CD4-positive, alpha-beta T cell treated with Interleukin-4 for 1 hour (primary cell): ENCODE measurements around the gene HTATIP2.
"Not testable (repeated sequence)": the region's sequence is repeated elsewhere in the genome, so short reads cannot be mapped to it uniquely, and the experiment has no call there.

ENCODE experiments used
- DNase-seq, 2 donors: peaks; one replicate each; pipeline ENCODE4 v3.0.0-alpha.2; 2020 to 2022

HTATIP2 gene

GRCh38 chr11:20372081-20372626 lies 8.6 kb downstream of the HTATIP2 start:
- no peak for DNase-seq

GRCh38 chr11:20373147-20373546 lies 9.6 kb downstream of the HTATIP2 start:
- no peak for DNase-seq

- no peak for DNase-seq
These were observed 10.2 kb downstream of the HTATIP2 start for GRCh38 chr11:20373568-20374209.

- DNase-seq, result no peak
These were observed 11.3 kb downstream of the HTATIP2 start for GRCh38 chr11:20374741-20375300.

GRCh38 chr11:20376162-20376730 lies 12.7 kb downstream of the HTATIP2 start:
- DNase-seq, result no peak

- not testable (repeated sequence) for DNase-seq
These were observed 22.5 kb downstream of the HTATIP2 start for GRCh38 chr11:20385996-20386395.

- peak; percentile 97 for DNase-seq
These were observed 24.0 kb downstream of the HTATIP2 start, which contains the start of gene PRMT3 for GRCh38 chr11:20387261-20388095. Gene PRMT3, plus strand, starts transcription at chr11:20387716. Its CDS starts 31 bp downstream, at chr11:20387747.

- peak in 1 of 2 donors; percentile 6 for DNase-seq
These were observed 24.9 kb downstream of the HTATIP2 start for GRCh38 chr11:20388096-20389055.

- peak in 1 of 2 donors; percentile 49 for DNase-seq
These were observed 33.8 kb downstream of the HTATIP2 start for GRCh38 chr11:20397281-20397680.

GRCh38 chr11:20399498-20399897 lies 36.0 kb downstream of the HTATIP2 start:
- DNase-seq, result no peak

GRCh38 chr11:20403059-20403458 lies 39.5 kb downstream of the HTATIP2 start:
- DNase-seq, result no peak

GRCh38 chr11:20406484-20406883 lies 43.0 kb downstream of the HTATIP2 start:
- DNase-seq, result no peak

- no peak for DNase-seq
These were observed 43.8 kb downstream of the HTATIP2 start for GRCh38 chr11:20407344-20407743.

GRCh38 chr11:20415432-20415831 lies 51.9 kb downstream of the HTATIP2 start:
- DNase-seq, result no peak

- DNase-seq, result no peak
These were observed 54.3 kb downstream of the HTATIP2 start for GRCh38 chr11:20417771-20418170.

- DNase-seq, result no peak
These were observed 58.4 kb downstream of the HTATIP2 start for GRCh38 chr11:20421946-20422345.

- DNase-seq, result no peak
These were observed 65.7 kb downstream of the HTATIP2 start for GRCh38 chr11:20429216-20429615.
